Gastrocnemius medialis (tissue), 4 donors: ENCODE data around the gene ZBTB47.

ENCODE experiments used
- POLR2A ChIP-seq, 2 donors: fragments of 450-650 bp; IDR thresholded peaks; one replicate each; pipeline ENCODE4 v1.6.1; 2017; ENCODE audit warnings: antibody characterized with exemption in 2 of 2, mild to moderate bottlenecking in 2 of 2, moderate library complexity in 2 of 2
- TF ChIP-seq, protein P1 (sequence below), 5 experiments: fragments of 450-650 bp in 3 of 5; fragments of 200-600 bp in 2 of 5; sonication (generic) in 2 of 5; IDR thresholded peaks in 4 of 5; conservative IDR thresholded peaks in 1 of 5; 1 replicate in 4 of 5; 2 replicates in 1 of 5; pipeline ENCODE4 v1.5.1; 2016 to 2019; ENCODE audit warnings: antibody characterized with exemption in 5 of 5, mild to moderate bottlenecking in 3 of 5, moderate library complexity in 3 of 5

DNA sequence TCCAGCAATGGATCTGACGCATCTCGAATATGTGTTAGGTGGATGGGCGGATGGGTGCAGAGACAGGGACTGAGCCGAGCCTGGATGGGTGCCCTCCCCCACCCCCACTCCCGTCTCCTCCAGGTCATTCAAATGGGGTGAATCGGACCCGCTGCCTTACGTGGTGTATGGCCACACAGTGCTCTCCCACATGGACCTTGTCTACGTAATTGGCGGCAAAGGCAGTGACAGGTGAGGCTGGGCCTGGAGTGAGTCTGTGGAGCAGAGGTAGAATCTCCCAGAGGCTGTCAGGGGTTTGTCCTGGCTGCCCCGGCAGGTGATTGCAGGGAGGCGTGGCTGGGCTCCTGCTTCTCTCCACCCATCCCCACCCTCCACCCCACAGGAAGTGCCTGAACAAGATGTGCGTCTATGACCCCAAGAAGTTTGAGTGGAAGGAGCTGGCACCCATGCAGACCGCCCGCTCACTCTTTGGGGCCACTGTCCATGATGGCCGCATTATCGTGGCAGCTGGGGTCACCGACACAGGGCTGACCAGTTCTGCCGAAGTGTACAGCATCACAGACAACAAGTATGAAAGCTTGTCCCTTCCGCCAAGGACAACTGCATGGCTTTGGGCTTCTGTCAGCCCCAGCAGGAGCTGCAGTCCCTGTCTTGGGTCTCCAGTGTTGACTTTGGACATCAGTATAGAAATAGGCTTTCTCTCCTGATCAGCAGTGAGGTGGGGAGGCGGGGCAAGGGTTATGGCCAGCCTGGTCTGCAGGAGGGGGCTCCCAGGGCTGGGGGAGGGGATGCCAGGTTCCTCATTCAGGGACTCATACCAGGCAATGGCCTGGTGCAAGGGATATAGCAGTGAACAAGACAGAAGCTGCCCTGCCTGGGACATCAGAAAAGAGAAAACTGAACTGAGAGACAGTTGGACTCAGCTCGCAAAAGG is 35.3 kb downstream of the ZBTB47 start:
- TF ChIP-seq, protein P1, sequence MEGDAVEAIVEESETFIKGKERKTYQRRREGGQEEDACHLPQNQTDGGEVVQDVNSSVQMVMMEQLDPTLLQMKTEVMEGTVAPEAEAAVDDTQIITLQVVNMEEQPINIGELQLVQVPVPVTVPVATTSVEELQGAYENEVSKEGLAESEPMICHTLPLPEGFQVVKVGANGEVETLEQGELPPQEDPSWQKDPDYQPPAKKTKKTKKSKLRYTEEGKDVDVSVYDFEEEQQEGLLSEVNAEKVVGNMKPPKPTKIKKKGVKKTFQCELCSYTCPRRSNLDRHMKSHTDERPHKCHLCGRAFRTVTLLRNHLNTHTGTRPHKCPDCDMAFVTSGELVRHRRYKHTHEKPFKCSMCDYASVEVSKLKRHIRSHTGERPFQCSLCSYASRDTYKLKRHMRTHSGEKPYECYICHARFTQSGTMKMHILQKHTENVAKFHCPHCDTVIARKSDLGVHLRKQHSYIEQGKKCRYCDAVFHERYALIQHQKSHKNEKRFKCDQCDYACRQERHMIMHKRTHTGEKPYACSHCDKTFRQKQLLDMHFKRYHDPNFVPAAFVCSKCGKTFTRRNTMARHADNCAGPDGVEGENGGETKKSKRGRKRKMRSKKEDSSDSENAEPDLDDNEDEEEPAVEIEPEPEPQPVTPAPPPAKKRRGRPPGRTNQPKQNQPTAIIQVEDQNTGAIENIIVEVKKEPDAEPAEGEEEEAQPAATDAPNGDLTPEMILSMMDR (IDR thresholded peaks at IDR 0.05 in 4 of 5, conservative IDR thresholded peaks at IDR 0.05 in 1 of 5): no peak
- TF ChIP-seq POLR2A (IDR thresholded peaks at IDR 0.05): peak in 1 of 2 donors; percentile 45
